ENCODE measurements around the gene HEG1. TPM values are rescaled to one million over a fixed set of nuclear protein-coding genes. Genes with fewer than 3 reads are reported as not detected.

Gene HEG1
- total RNA-seq, 1 experiment from 2014 or later, result 1.2 TPM

GRCh38 chr3:124942613-124943012 is 113.2 kb downstream of the HEG1 start:
- H3K36me3 ChIP-seq (ENCODE audit: low read depth, low read length), result no peaks in the 10 kb centered on the region
- ATAC-seq, result no peak
- no peak for TF ChIP-seq CTCF (conservative IDR thresholded peaks at IDR 0.05; ENCODE audit: low read depth, low read length)
- no peak for TF ChIP-seq EZH2phosphoT487 (IDR thresholded peaks at IDR 0.05; ENCODE audit: borderline replicate concordance, low read length)
- TF ChIP-seq EZH2 (IDR thresholded peaks at IDR 0.05; ENCODE audit: low read length, unreplicated experiment), result no peak
- H3K79me2 ChIP-seq (ENCODE audit: low read length), result no peaks in the 10 kb centered on the region
- H3K9ac ChIP-seq (ENCODE audit: low read length), result no peak overlapping the region
- no peaks in the 10 kb centered on the region for H3F3A ChIP-seq (ENCODE audit: low read length, unreplicated experiment)
- H3K27me3 ChIP-seq (ENCODE audit: low read length), result no peaks in the 10 kb centered on the region
- intact Hi-C loops (cut with micrococcal nuclease), result no loop called here
- ChIA-PET POLR2A (ENCODE audit: unreplicated experiment) (no interaction called here), CTCF (no interaction called here)
- no TSS peak for BruUV-seq (replicated peaks)
- H3K4me1 ChIP-seq (ENCODE audit: insufficient read depth, low read length), result no peaks in the 10 kb centered on the region
- H3K4me3 ChIP-seq (ENCODE audit: low read length), result no peak overlapping the region
- no peak overlapping the region for H3K4me2 ChIP-seq (ENCODE audit: low read length)
- no peak overlapping the region for H3K27ac ChIP-seq (ENCODE audit: low read length)
- no peaks in the 10 kb centered on the region for H3K9me2 ChIP-seq (replicated peaks; ENCODE audit: low read length)
- H2AFZ ChIP-seq (ENCODE audit: low read length), result no peak overlapping the region
- H3K9me3 ChIP-seq (ENCODE audit: low read length), result no peaks in the 10 kb centered on the region
- no peak for DNase-seq
- H4K20me1 ChIP-seq (ENCODE audit: low read length), result no peaks in the 10 kb centered on the region

- H3K9ac ChIP-seq (ENCODE audit: low read length), result no peak overlapping the region
- DNase-seq (no peak), ATAC-seq (no peak)
- no TSS peak for BruUV-seq (replicated peaks)
- no peaks in the 10 kb centered on the region for H3F3A ChIP-seq (ENCODE audit: low read length, unreplicated experiment)
- POLR2A ChIA-PET (ENCODE audit: unreplicated experiment), result no interaction called here
- H3K4me3 ChIP-seq (ENCODE audit: low read length), result no peak overlapping the region
- no peaks in the 10 kb centered on the region for H3K4me1 ChIP-seq (ENCODE audit: insufficient read depth, low read length)
- H4K20me1 ChIP-seq (ENCODE audit: low read length), result no peaks in the 10 kb centered on the region
- no peak overlapping the region for H2AFZ ChIP-seq (ENCODE audit: low read length)
- intact Hi-C loops (cut with micrococcal nuclease), result no loop called here
- H3K27me3 ChIP-seq (ENCODE audit: low read length), result no peaks in the 10 kb centered on the region
- TF ChIP-seq CTCF (conservative IDR thresholded peaks at IDR 0.05; ENCODE audit: low read depth, low read length), result no peak
- no peak for TF ChIP-seq EZH2 (IDR thresholded peaks at IDR 0.05; ENCODE audit: low read length, unreplicated experiment)
- TF ChIP-seq EZH2phosphoT487 (IDR thresholded peaks at IDR 0.05; ENCODE audit: borderline replicate concordance, low read length), result no peak
- H3K4me2 ChIP-seq (ENCODE audit: low read length), result no peak overlapping the region
- H3K27ac ChIP-seq (ENCODE audit: low read length), result no peak overlapping the region
- CTCF ChIA-PET, result no interaction called here
- no peaks in the 10 kb centered on the region for H3K36me3 ChIP-seq (ENCODE audit: low read depth, low read length)
- no peaks in the 10 kb centered on the region for H3K79me2 ChIP-seq (ENCODE audit: low read length)
- H3K9me3 ChIP-seq (ENCODE audit: low read length), result no peaks in the 10 kb centered on the region
- no peaks in the 10 kb centered on the region for H3K9me2 ChIP-seq (replicated peaks; ENCODE audit: low read length)
These were observed 114.0 kb downstream of the HEG1 start for GRCh38 chr3:124941771-124942170.

- Histone ChIP-seq H3K9me3 (ENCODE audit: low read length) (no peaks in the 10 kb centered on the region), H3K4me3 (ENCODE audit: low read length) (no peak overlapping the region), H3K9ac (ENCODE audit: low read length) (no peak overlapping the region), H3K9me2 (replicated peaks; ENCODE audit: low read length) (no peaks in the 10 kb centered on the region), H2AFZ (ENCODE audit: low read length) (no peak overlapping the region), H3K79me2 (ENCODE audit: low read length) (no peaks in the 10 kb centered on the region), H3K4me2 (ENCODE audit: low read length) (no peak overlapping the region), H3K36me3 (ENCODE audit: low read depth, low read length) (no peaks in the 10 kb centered on the region), H3K27me3 (ENCODE audit: low read length) (no peaks in the 10 kb centered on the region), H4K20me1 (ENCODE audit: low read length) (no peaks in the 10 kb centered on the region), H3F3A (ENCODE audit: low read length, unreplicated experiment) (no peaks in the 10 kb centered on the region), H3K4me1 (ENCODE audit: insufficient read depth, low read length) (peaks cover under 1% of the 10 kb centered on the region; the same call in 1 of the 2 replicates), H3K27ac (ENCODE audit: low read length) (no peak overlapping the region)
- TF ChIP-seq EZH2 (IDR thresholded peaks at IDR 0.05; ENCODE audit: low read length, unreplicated experiment), result no peak
- no peak for TF ChIP-seq CTCF (conservative IDR thresholded peaks at IDR 0.05; ENCODE audit: low read depth, low read length)
- no peak for TF ChIP-seq EZH2phosphoT487 (IDR thresholded peaks at IDR 0.05; ENCODE audit: borderline replicate concordance, low read length)
- intact Hi-C loops (cut with micrococcal nuclease), result no loop called here
- DNase-seq, result no peak
- ChIA-PET CTCF (no interaction called here), POLR2A (ENCODE audit: unreplicated experiment) (no interaction called here)
- BruUV-seq (replicated peaks), result no TSS peak
- no peak for ATAC-seq
These were observed 116.1 kb downstream of the HEG1 start for GRCh38 chr3:124939661-124940060.
